Hepatocyte (in vitro differentiated cells): ENCODE results near the gene PIBF1. TPM values are rescaled to one million over a fixed set of nuclear protein-coding genes. Genes with fewer than 3 reads are reported as not detected.

Source experiments
- DNase-seq: peaks from one replicate; pipeline ENCODE4 v3.0.0-alpha.2; 2016; ENCODE audit warnings: low spot score
- H2AFZ ChIP-seq: fragments of 200-600 bp; sonication (generic); 2 replicates; pipeline ENCODE4 v1.6.0; 2016; ENCODE audit warnings: antibody characterized with exemption, mild to moderate bottlenecking
- H3K27ac ChIP-seq: fragments of 200-600 bp; sonication (generic); 2 replicates; pipeline ENCODE4 v1.5.1; 2016; ENCODE audit warnings: mild to moderate bottlenecking
- H3K27me3 ChIP-seq: fragments of 200-600 bp; sonication (generic); 2 replicates; pipeline ENCODE4 v1.6.1; 2016
- H3K36me3 ChIP-seq: fragments of 200-600 bp; sonication (generic); replicated peaks from 2 replicates; pipeline ENCODE4 v1.5.1; 2016; ENCODE audit warnings: low read depth; ENCODE audit not compliant: insufficient read depth
- H3K4me1 ChIP-seq: fragments of 200-600 bp; sonication (generic); 2 replicates; pipeline ENCODE4 v1.5.1; 2016; ENCODE audit warnings: mild to moderate bottlenecking, moderate library complexity; ENCODE audit not compliant: insufficient read depth
- H3K4me2 ChIP-seq: fragments of 200-600 bp; sonication (generic); 2 replicates; pipeline ENCODE4 v1.6.0; 2016
- H3K4me3 ChIP-seq: fragments of 200-600 bp; sonication (generic); 2 replicates; pipeline ENCODE4 v1.5.1; 2016; ENCODE audit warnings: mild to moderate bottlenecking
- H3K79me2 ChIP-seq: fragments of 200-600 bp; sonication (generic); 2 replicates; pipeline ENCODE4 v1.6.0; 2017; ENCODE audit warnings: mild to moderate bottlenecking
- H3K9me2 ChIP-seq: fragments of 200-600 bp; sonication (generic); replicated peaks from 2 replicates; pipeline ENCODE4 v1.6.0; 2017; ENCODE audit warnings: mild to moderate bottlenecking; ENCODE audit not compliant: insufficient read depth
- H3K9me3 ChIP-seq: fragments of 200-600 bp; sonication (generic); 2 replicates; pipeline ENCODE4 v1.5.1; 2016; ENCODE audit warnings: low read depth, mild to moderate bottlenecking
- H4K20me1 ChIP-seq: fragments of 200-600 bp; sonication (generic); 2 replicates; pipeline ENCODE4 v1.6.0; 2016; ENCODE audit warnings: mild to moderate bottlenecking; ENCODE audit not compliant: insufficient read depth, poor library complexity, severe bottlenecking
- CTCF ChIP-seq: fragments of 200-600 bp; sonication (generic); IDR thresholded peaks from 2 replicates; pipeline ENCODE4 v1.5.1; 2016; ENCODE audit warnings: antibody characterized with exemption, mild to moderate bottlenecking; ENCODE audit not compliant: poor library complexity
- EZH2 ChIP-seq: fragments of 200-600 bp; sonication (generic); IDR thresholded peaks from 2 replicates; pipeline ENCODE4 v1.6.1; 2016; ENCODE audit warnings: antibody characterized with exemption, mild to moderate bottlenecking, borderline replicate concordance
- EZH2phosphoT487 ChIP-seq: fragments of 200-600 bp; sonication (generic); IDR thresholded peaks from one replicate; pipeline ENCODE4 v1.6.1; 2018; ENCODE audit warnings: antibody characterized with exemption, mild to moderate bottlenecking, low read depth, moderate library complexity; ENCODE audit not compliant: unreplicated experiment, severe bottlenecking
- WGBS: methylation state at CpG from one replicate; pipeline ENCODE4 v1.1.6; 2016; ENCODE audit warnings: low lambda C conversion rate; ENCODE audit errors: missing lambda C conversion rate; 5-methylcytosine and 5-hydroxymethylcytosine counted together
- polyA plus RNA-seq: library from polyadenylated mRNA; unstranded; fragments of >200 nt; fragmentation: Nextera tagmentation; extraction: Ambion mirVana; gene quantifications from 2 replicates; pipeline ENCODE4 v1.2.1, GENCODE V29; 2016
- total RNA-seq: library from RNA; depleted of rRNA; stranded (reverse); fragments of >200 nt; gene quantifications from 2 replicates; pipeline ENCODE4 v1.2.3, GENCODE V29; 2014

PIBF1 gene
- total and polyA plus RNA-seq, 2 experiments from 2014 or later, result 13.1 to 24.5 TPM

GRCh38 chr13:72983085-72983768, 201.3 kb downstream of the PIBF1 start:
- H3K9me2 ChIP-seq, result no peaks in the 10 kb centered on the region
- WGBS, result 50% methylated on average over 5 of the region's 5 CpGs
- H3K4me2 ChIP-seq, result peak overlapping the region; percentile 22
- no peaks in the 10 kb centered on the region for H3K79me2 ChIP-seq
- H3K27me3 ChIP-seq, result no peaks in the 10 kb centered on the region
- peak; percentile 49 for DNase-seq
- TF ChIP-seq EZH2, result no peak
- peak; percentile 82 for TF ChIP-seq EZH2phosphoT487
- H3K27ac ChIP-seq, result peak overlapping the region; percentile 54
- no peak overlapping the region for H2AFZ ChIP-seq
- no peaks in the 10 kb centered on the region for H3K9me3 ChIP-seq
- no peaks in the 10 kb centered on the region for H3K36me3 ChIP-seq
- no peak overlapping the region for H3K4me3 ChIP-seq
- H4K20me1 ChIP-seq, result no peaks in the 10 kb centered on the region
- peaks cover 11% of the 10 kb centered on the region for H3K4me1 ChIP-seq

- Histone ChIP-seq H3K4me2 (no peak overlapping the region), H3K79me2 (no peaks in the 10 kb centered on the region), H3K4me3 (no peak overlapping the region), H3K36me3 (no peaks in the 10 kb centered on the region), H3K9me2 (no peaks in the 10 kb centered on the region), H3K4me1 (peaks cover 11% of the 10 kb centered on the region), H4K20me1 (no peaks in the 10 kb centered on the region), H2AFZ (no peak overlapping the region), H3K27me3 (no peaks in the 10 kb centered on the region), H3K9me3 (no peaks in the 10 kb centered on the region), H3K27ac (peak overlapping the region; percentile 52)
- TF ChIP-seq EZH2, result no peak
- TF ChIP-seq EZH2phosphoT487, result no peak
- no peak for TF ChIP-seq CTCF
- 66% methylated on average over 1 of the region's 1 CpG for WGBS
- peak; percentile 41 for DNase-seq
These were observed 203.7 kb downstream of the PIBF1 start for GRCh38 chr13:72985610-72986009.

GRCh38 chr13:72986197-72986596, 204.3 kb downstream of the PIBF1 start:
- H3K79me2 ChIP-seq, result no peaks in the 10 kb centered on the region
- H3K36me3 ChIP-seq, result no peaks in the 10 kb centered on the region
- H3K9me2 ChIP-seq, result no peaks in the 10 kb centered on the region
- H3K4me3 ChIP-seq, result no peak overlapping the region
- H3K4me2 ChIP-seq, result no peak overlapping the region
- peak overlapping the region; percentile 52 for H3K27ac ChIP-seq
- H3K27me3 ChIP-seq, result no peaks in the 10 kb centered on the region
- TF ChIP-seq EZH2phosphoT487 (no peak), EZH2 (no peak), CTCF (no peak)
- no peaks in the 10 kb centered on the region for H3K9me3 ChIP-seq
- peaks cover 11% of the 10 kb centered on the region for H3K4me1 ChIP-seq
- H2AFZ ChIP-seq, result no peak overlapping the region
- 70% methylated on average over 1 of the region's 1 CpG for WGBS
- no peaks in the 10 kb centered on the region for H4K20me1 ChIP-seq
- no peak for DNase-seq

GRCh38 chr13:72990953-72991352, 209.0 kb downstream of the PIBF1 start:
- Histone ChIP-seq H3K4me3 (no peak overlapping the region), H3K4me1 (peaks cover 3% of the 10 kb centered on the region), H3K4me2 (no peak overlapping the region), H4K20me1 (no peaks in the 10 kb centered on the region), H3K9me2 (no peaks in the 10 kb centered on the region), H2AFZ (no peak overlapping the region), H3K27ac (no peak overlapping the region), H3K27me3 (no peaks in the 10 kb centered on the region), H3K9me3 (no peaks in the 10 kb centered on the region), H3K36me3 (no peaks in the 10 kb centered on the region), H3K79me2 (no peaks in the 10 kb centered on the region)
- TF ChIP-seq CTCF (no peak), EZH2 (no peak), EZH2phosphoT487 (no peak)
- 83% methylated on average over 3 of the region's 3 CpGs for WGBS
- no peak for DNase-seq
